GM12874 (cell line): ENCODE data around the gene GMPR.

Experiments
- CTCF ChIP-seq: IDR thresholded peaks from 2 replicates; pipeline ENCODE4 v1.5.1; 2011; ENCODE audit warnings: low read depth, mild to moderate bottlenecking, control low read depth, low read length, moderate library complexity; ENCODE audit not compliant: insufficient read depth

The GMPR gene

GRCh38 chr6:16296061-16296670, 57.8 kb downstream of the GMPR start:
- no peak for TF ChIP-seq CTCF

- no peak for TF ChIP-seq CTCF
These were observed 61.5 kb downstream of the GMPR start for GRCh38 chr6:16299861-16300260.

- TF ChIP-seq CTCF: no peak
These were observed 63.1 kb downstream of the GMPR start for GRCh38 chr6:16301511-16301910.

- no peak for TF ChIP-seq CTCF
These were observed 64.5 kb downstream of the GMPR start for GRCh38 chr6:16302721-16303552.

- no peak for TF ChIP-seq CTCF
These were observed 66.9 kb downstream of the GMPR start for GRCh38 chr6:16305246-16305725.

GRCh38 chr6:16305788-16306187, 67.4 kb downstream of the GMPR start:
- no peak for TF ChIP-seq CTCF

- TF ChIP-seq CTCF: no peak
These were observed 67.9 kb downstream of the GMPR start for GRCh38 chr6:16306334-16306733.
